ENCODE data around the gene CD79A. TPM values are rescaled to one million over a fixed set of nuclear protein-coding genes. Genes with fewer than 3 reads are reported as not detected.
A peak's percentile ranks its signal among the peaks of the same experiment; 100 is the strongest.

CD79A gene
- polyA plus RNA-seq, 3 donors = 1.9 to 2.7 (median 2.1) TPM

GRCh38 chr19:41879080-41879479 lies 2.0 kb downstream of the CD79A start:
- Mint-ChIP-seq H3K36me3 (no peaks in the 10 kb centered on the region), H3K9me3 (peaks cover 0 to 4% (median 0%) of the 10 kb centered on the region in 7 donors), H3K4me1 (peaks cover 59% of the 10 kb centered on the region), H3K4me3 (no peak overlapping the region), H3K27ac (no peak overlapping the region), H3K27me3 (ENCODE audit: low read depth in 3 of 3) (peaks cover 0 to 1% (median 0%) of the 10 kb centered on the region in 3 donors)
- 97% methylated on average over 18 of the region's 21 CpGs for WGBS (ENCODE audit: insufficient coverage)
- Histone ChIP-seq H3K4me1 (ENCODE audit: control insufficient read depth in 1 of 2, insufficient read depth in 2 of 2, low read length in 2 of 2) (peaks cover 58 to 72% of the 10 kb centered on the region in 2 donors), H3K27me3 (ENCODE audit: control insufficient read depth in 2 of 2, insufficient read depth in 2 of 2, low read length in 2 of 2) (no peaks in the 10 kb centered on the region), H3K36me3 (replicated peaks in 1 of 2; ENCODE audit: control insufficient read depth in 1 of 2, insufficient read depth in 2 of 2, low read length in 2 of 2) (no peaks in the 10 kb centered on the region), H2AFZ (ENCODE audit: insufficient read depth, low read depth, low read length, poor library complexity, severe bottlenecking) (no peak overlapping the region), H3K4me2 (replicated peaks; ENCODE audit: extremely low read depth, low read length, poor library complexity, severe bottlenecking) (no peak overlapping the region), H4K20me1 (ENCODE audit: insufficient read depth, low read length) (no peaks in the 10 kb centered on the region), H3K9me3 (replicated peaks in 1 of 2; ENCODE audit: control insufficient read depth in 1 of 2, insufficient read depth in 1 of 2, low read length in 2 of 2) (no peaks in the 10 kb centered on the region), H3K9ac (ENCODE audit: insufficient read depth, low read length, poor library complexity, severe bottlenecking) (no peak overlapping the region), H3K4me3 (replicated peaks in 1 of 3; ENCODE audit: low read depth in 2 of 3, low read length in 3 of 3) (no peak overlapping the region), H3K79me2 (ENCODE audit: insufficient read depth, low read length) (peaks cover 11% of the 10 kb centered on the region), H3K27ac (ENCODE audit: low read depth in 1 of 2, low read length in 2 of 2) (no peak overlapping the region)
- DNase-seq = no peak
- intact Hi-C loops (cut with micrococcal nuclease) = no loop called here
- TF ChIP-seq, protein P1, sequence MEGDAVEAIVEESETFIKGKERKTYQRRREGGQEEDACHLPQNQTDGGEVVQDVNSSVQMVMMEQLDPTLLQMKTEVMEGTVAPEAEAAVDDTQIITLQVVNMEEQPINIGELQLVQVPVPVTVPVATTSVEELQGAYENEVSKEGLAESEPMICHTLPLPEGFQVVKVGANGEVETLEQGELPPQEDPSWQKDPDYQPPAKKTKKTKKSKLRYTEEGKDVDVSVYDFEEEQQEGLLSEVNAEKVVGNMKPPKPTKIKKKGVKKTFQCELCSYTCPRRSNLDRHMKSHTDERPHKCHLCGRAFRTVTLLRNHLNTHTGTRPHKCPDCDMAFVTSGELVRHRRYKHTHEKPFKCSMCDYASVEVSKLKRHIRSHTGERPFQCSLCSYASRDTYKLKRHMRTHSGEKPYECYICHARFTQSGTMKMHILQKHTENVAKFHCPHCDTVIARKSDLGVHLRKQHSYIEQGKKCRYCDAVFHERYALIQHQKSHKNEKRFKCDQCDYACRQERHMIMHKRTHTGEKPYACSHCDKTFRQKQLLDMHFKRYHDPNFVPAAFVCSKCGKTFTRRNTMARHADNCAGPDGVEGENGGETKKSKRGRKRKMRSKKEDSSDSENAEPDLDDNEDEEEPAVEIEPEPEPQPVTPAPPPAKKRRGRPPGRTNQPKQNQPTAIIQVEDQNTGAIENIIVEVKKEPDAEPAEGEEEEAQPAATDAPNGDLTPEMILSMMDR (IDR thresholded peaks at IDR 0.05) = no peak

- intact Hi-C loops (cut with micrococcal nuclease) = loop anchor here in 1 of 2 donors (5.0 kb wide), 2 partner anchors 53 to 78 kb away; partner anchors contain the start of gene RABAC1
- peaks cover 0 to 1% (median 0%) of the 10 kb centered on the region in 3 donors for H3K27me3 Mint-ChIP-seq (ENCODE audit: low read depth in 3 of 3)
- Histone ChIP-seq H3K9me3 (replicated peaks in 1 of 2; ENCODE audit: control insufficient read depth in 1 of 2, insufficient read depth in 1 of 2, low read length in 2 of 2) (no peaks in the 10 kb centered on the region), H3K27me3 (ENCODE audit: control insufficient read depth in 2 of 2, insufficient read depth in 2 of 2, low read length in 2 of 2) (no peaks in the 10 kb centered on the region), H3K36me3 (replicated peaks in 1 of 2; ENCODE audit: control insufficient read depth in 1 of 2, insufficient read depth in 2 of 2, low read length in 2 of 2) (no peaks in the 10 kb centered on the region), H3K4me2 (replicated peaks; ENCODE audit: extremely low read depth, low read length, poor library complexity, severe bottlenecking) (no peak overlapping the region), H4K20me1 (ENCODE audit: insufficient read depth, low read length) (peaks cover 7% of the 10 kb centered on the region), H3K27ac (ENCODE audit: low read depth in 1 of 2, low read length in 2 of 2) (no peak overlapping the region), H3K4me1 (ENCODE audit: control insufficient read depth in 1 of 2, insufficient read depth in 2 of 2, low read length in 2 of 2) (peaks cover 58 to 74% of the 10 kb centered on the region in 2 donors), H3K4me3 (replicated peaks in 1 of 3; ENCODE audit: low read depth in 2 of 3, low read length in 3 of 3) (no peak overlapping the region), H3K79me2 (ENCODE audit: insufficient read depth, low read length) (peaks cover 18% of the 10 kb centered on the region), H3K9ac (ENCODE audit: insufficient read depth, low read length, poor library complexity, severe bottlenecking) (no peak overlapping the region), H2AFZ (ENCODE audit: insufficient read depth, low read depth, low read length, poor library complexity, severe bottlenecking) (no peak overlapping the region)
- peaks cover 0 to 4% (median 0%) of the 10 kb centered on the region in 7 donors for H3K9me3 Mint-ChIP-seq
- no peak overlapping the region for H3K4me3 Mint-ChIP-seq
- WGBS (ENCODE audit: insufficient coverage) = 17% methylated on average over 1 of the region's 7 CpGs
- no peak for DNase-seq
- TF ChIP-seq, protein P1 (IDR thresholded peaks at IDR 0.05) = no peak
- H3K36me3 Mint-ChIP-seq = peaks cover 0 to 1% of the 10 kb centered on the region in 2 donors
- peaks cover 60% of the 10 kb centered on the region for H3K4me1 Mint-ChIP-seq
- peak overlapping the region in 2 of 7 donors; percentile 6 to 37 for H3K27ac Mint-ChIP-seq
These were observed 2.7 kb downstream of the CD79A start for GRCh38 chr19:41879670-41880328.

Measured in CD14-positive monocyte (primary cell).